B cell (primary cell): ENCODE measurements around the gene PAK6. TPM values are rescaled to one million over a fixed set of nuclear protein-coding genes. Genes with fewer than 3 reads are reported as not detected.

ENCODE experiments used
- ATAC-seq: fragments of 200-7000 bp; cut with Tn5 transposase; one replicate; pipeline ENCODE4 v1.10.0; 2021; ENCODE audit warnings: low read depth, mild to moderate bottlenecking, moderate number of reproducible peaks, moderate library complexity
- CTCF ChIA-PET: fragments of 350-600 bp; sonication (Branson Sonifier 250); formaldehyde crosslinking; loops from one replicate; lab custom pipeline; 2021; ENCODE audit warnings: antibody characterized with exemption, inconsistent platforms; lab: Charles Lee
- POLR2A ChIA-PET: fragments of 350-600 bp; sonication (Branson Sonifier 250); formaldehyde crosslinking; loops from one replicate; lab custom pipeline; 2021; ENCODE audit warnings: antibody characterized with exemption; lab: Charles Lee
- DNase-seq: peaks from one replicate; pipeline ENCODE4 v3.0.0; 2013
- H2AFZ ChIP-seq: 2 replicates; pipeline ENCODE4 v1.6.1; 2012; ENCODE audit warnings: mild to moderate bottlenecking, low read depth, low read length; ENCODE audit not compliant: insufficient read depth, poor library complexity, severe bottlenecking
- H3K27ac ChIP-seq, 2 donors: 1 replicate in 1 of 2; 2 replicates in 1 of 2; pipeline ENCODE4 v1.5.1; 2012 to 2013; ENCODE audit warnings: low read length in 2 of 2, mild to moderate bottlenecking in 2 of 2, moderate library complexity in 1 of 2
- H3K27me3 ChIP-seq, 4 experiments: fragments of 200-600 bp in 1 of 4; sonication (generic) in 1 of 4; replicated peaks in 1 of 4; 1 replicate in 2 of 4; 2 replicates in 2 of 4; pipeline versions ENCODE4 v1.6.1 to v1.7.0; 2013 to 2016; ENCODE audit warnings: low read length in 3 of 4, mild to moderate bottlenecking in 2 of 4, mixed read lengths in 1 of 4, moderate library complexity in 1 of 4; ENCODE audit not compliant: insufficient read depth in 4 of 4, control insufficient read depth in 3 of 4; ENCODE audit errors: control extremely low read depth in 1 of 4
- H3K36me3 ChIP-seq, 2 experiments: replicated peaks in 1 of 2; 1 replicate in 1 of 2; 2 replicates in 1 of 2; pipeline versions ENCODE4 v1.6.1 to v1.7.1; 2013; ENCODE audit warnings: low read length in 1 of 2; ENCODE audit not compliant: insufficient read depth in 2 of 2, control insufficient read depth in 1 of 2; ENCODE audit errors: control extremely low read depth in 1 of 2, extremely low read depth in 1 of 2
- H3K4me1 ChIP-seq, 2 donors: fragments of 200-600 bp in 1 of 2; sonication (generic) in 1 of 2; 1 replicate in 1 of 2; 2 replicates in 1 of 2; pipeline versions ENCODE4 v1.5.1 to v1.6.1; 2013 to 2017; ENCODE audit warnings: low read length in 2 of 2; ENCODE audit not compliant: control insufficient read depth in 2 of 2, insufficient read depth in 2 of 2
- H3K4me2 ChIP-seq: replicated peaks from 2 replicates; pipeline ENCODE3; 2012; ENCODE audit warnings: mild to moderate bottlenecking, low read depth, low read length; ENCODE audit not compliant: poor library complexity, severe bottlenecking
- H3K4me3 ChIP-seq, 5 experiments: fragments of 200-600 bp in 1 of 5; sonication (generic) in 1 of 5; 1 replicate in 3 of 5; 2 replicates in 2 of 5; pipeline versions ENCODE4 v1.5.1 to v1.7.0; 2011 to 2016; ENCODE audit warnings: low read length in 4 of 5, mild to moderate bottlenecking in 4 of 5, low read depth in 2 of 5, control low read depth in 1 of 5, moderate library complexity in 1 of 5; ENCODE audit not compliant: insufficient read depth in 1 of 5; ENCODE audit errors: control extremely low read depth in 1 of 5, extremely low read depth in 1 of 5
- H3K79me2 ChIP-seq: fragments of 200-600 bp; sonication (generic); one replicate; pipeline ENCODE4 v1.6.0; 2016; ENCODE audit warnings: low read length; ENCODE audit not compliant: control insufficient read depth, insufficient read depth
- H3K9ac ChIP-seq: fragments of 200-600 bp; sonication (generic); 2 replicates; pipeline ENCODE4 v1.6.1; 2017; ENCODE audit warnings: mild to moderate bottlenecking, low read length, moderate library complexity
- H3K9me3 ChIP-seq, 3 donors: one replicate each; pipeline versions ENCODE4 v1.6.1 to v1.7.1; 2013; ENCODE audit warnings: low read length in 2 of 3; ENCODE audit not compliant: control insufficient read depth in 2 of 3, insufficient read depth in 1 of 3; ENCODE audit errors: control extremely low read depth in 1 of 3
- H4K20me1 ChIP-seq: 2 replicates; pipeline ENCODE4 v1.6.0; 2012; ENCODE audit warnings: mild to moderate bottlenecking, low read length; ENCODE audit not compliant: insufficient read depth, control insufficient read depth, poor library complexity, severe bottlenecking
- H3K27ac Mint-ChIP-seq: one replicate; pipeline ENCODE4 v1.8.0; 2021; ENCODE audit warnings: mixed read lengths
- H3K27me3 Mint-ChIP-seq: one replicate; pipeline ENCODE4 v1.8.0; 2021; ENCODE audit warnings: mixed read lengths
- H3K4me1 Mint-ChIP-seq: one replicate; pipeline ENCODE4 v1.8.0; 2021; ENCODE audit warnings: mixed read lengths
- H3K4me3 Mint-ChIP-seq: one replicate; pipeline ENCODE4 v1.8.0; 2021; ENCODE audit warnings: mixed read lengths
- H3K9me3 Mint-ChIP-seq: one replicate; pipeline ENCODE4 v1.8.0; 2022; ENCODE audit warnings: mixed read lengths; ENCODE audit not compliant: insufficient read depth
- EZH2 ChIP-seq: IDR thresholded peaks from 2 replicates; pipeline ENCODE4 v1.6.1; 2012; ENCODE audit warnings: borderline replicate concordance, low read depth, mild to moderate bottlenecking, moderate library complexity, low read length; ENCODE audit not compliant: insufficient read depth, poor library complexity, severe bottlenecking
- WGBS: methylation state at CpG from one replicate; pipeline ENCODE4 v1.1.5; 2013; ENCODE audit warnings: missing lambda C conversion rate; ENCODE audit not compliant: insufficient coverage; 5-methylcytosine and 5-hydroxymethylcytosine counted together
- intact Hi-C: fragments of 100-400 bp; cut with micrococcal nuclease; formaldehyde crosslinking; loops from one replicate; pipeline ENCODE4 v1.10.0; 2022
- polyA plus RNA-seq: library from polyadenylated mRNA; depleted of rRNA; stranded (reverse); fragments of >200 nt; gene quantifications from 2 replicates; pipeline ENCODE4 v1.2.3, GENCODE V29; 2012
- total RNA-seq, 2 donors: library from RNA; stranded (reverse); fragments of 120-200 nt in 1 of 2; gene quantifications; 1 replicate in 1 of 2; 2 replicates in 1 of 2; pipeline versions ENCODE4 v1.2.3 to v1.2.4, GENCODE V29; 2013 to 2022
- TF ChIP-seq, protein P1 (sequence below): fragments of 200-600 bp; IDR thresholded peaks from one replicate; pipeline ENCODE4 v1.8.0; 2022; ENCODE audit warnings: antibody characterized with exemption, mild to moderate bottlenecking

PAK6 gene
- total and polyA plus RNA-seq, 2 donors (not counting 1 experiment from before 2014, with no cell fraction given) = 0.45 to 1.2 TPM

DNA sequence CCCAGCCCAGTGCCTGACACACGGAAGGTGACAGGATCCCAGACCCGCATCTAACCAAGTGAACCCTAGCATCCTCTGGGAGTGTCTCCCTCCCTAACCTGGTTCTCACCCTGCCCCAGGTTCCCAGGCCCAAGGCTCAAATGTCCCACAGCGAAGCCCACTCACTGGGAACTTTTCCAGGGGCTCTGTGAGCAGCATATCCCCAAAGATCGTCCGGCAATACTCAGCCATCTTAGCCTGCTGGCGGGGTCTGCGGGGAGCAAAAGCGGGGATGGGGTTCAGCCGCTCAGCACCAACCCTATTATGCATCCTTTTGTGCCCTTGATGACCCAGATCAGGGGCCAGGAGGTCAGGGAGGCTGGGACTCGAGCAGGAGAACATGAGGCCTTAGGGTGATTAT lies 58.5 kb downstream of the PAK6 start:
- no peak overlapping the region for H3K4me3 ChIP-seq
- intact Hi-C loops = no loop called here
- Mint-ChIP-seq H3K4me1 (peaks cover 2% of the 10 kb centered on the region), H3K9me3 (peaks cover 6% of the 10 kb centered on the region), H3K27ac (no peak overlapping the region), H3K4me3 (no peak overlapping the region), H3K27me3 (no peaks in the 10 kb centered on the region)
- no peaks in the 10 kb centered on the region for H3K79me2 ChIP-seq
- POLR2A ChIA-PET = no interaction called here
- H3K27me3 ChIP-seq = no peaks in the 10 kb centered on the region
- no peak for TF ChIP-seq EZH2
- TF ChIP-seq, protein P1, sequence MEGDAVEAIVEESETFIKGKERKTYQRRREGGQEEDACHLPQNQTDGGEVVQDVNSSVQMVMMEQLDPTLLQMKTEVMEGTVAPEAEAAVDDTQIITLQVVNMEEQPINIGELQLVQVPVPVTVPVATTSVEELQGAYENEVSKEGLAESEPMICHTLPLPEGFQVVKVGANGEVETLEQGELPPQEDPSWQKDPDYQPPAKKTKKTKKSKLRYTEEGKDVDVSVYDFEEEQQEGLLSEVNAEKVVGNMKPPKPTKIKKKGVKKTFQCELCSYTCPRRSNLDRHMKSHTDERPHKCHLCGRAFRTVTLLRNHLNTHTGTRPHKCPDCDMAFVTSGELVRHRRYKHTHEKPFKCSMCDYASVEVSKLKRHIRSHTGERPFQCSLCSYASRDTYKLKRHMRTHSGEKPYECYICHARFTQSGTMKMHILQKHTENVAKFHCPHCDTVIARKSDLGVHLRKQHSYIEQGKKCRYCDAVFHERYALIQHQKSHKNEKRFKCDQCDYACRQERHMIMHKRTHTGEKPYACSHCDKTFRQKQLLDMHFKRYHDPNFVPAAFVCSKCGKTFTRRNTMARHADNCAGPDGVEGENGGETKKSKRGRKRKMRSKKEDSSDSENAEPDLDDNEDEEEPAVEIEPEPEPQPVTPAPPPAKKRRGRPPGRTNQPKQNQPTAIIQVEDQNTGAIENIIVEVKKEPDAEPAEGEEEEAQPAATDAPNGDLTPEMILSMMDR = no peak
- no peak overlapping the region for H3K9ac ChIP-seq
- ATAC-seq (no peak), DNase-seq (no peak)
- H3K4me2 ChIP-seq = no peak overlapping the region
- H3K4me1 ChIP-seq = no peaks in the 10 kb centered on the region
- H3K36me3 ChIP-seq = peaks cover 0 to 73% of the 10 kb centered on the region in 2 experiments
- 95% methylated on average over 4 of the region's 10 CpGs for WGBS
- H2AFZ ChIP-seq = no peak overlapping the region
- H3K27ac ChIP-seq = no peak overlapping the region
- H4K20me1 ChIP-seq = no peaks in the 10 kb centered on the region
- CTCF ChIA-PET = interaction anchor here (1.2 kb wide), 1 partner anchor 23 kb away, joined by 5 read pairs; no protein-coding TSS in a partner anchor
- H3K9me3 ChIP-seq = peaks cover 0 to 12% (median 0%) of the 10 kb centered on the region in 3 donors

DNA sequence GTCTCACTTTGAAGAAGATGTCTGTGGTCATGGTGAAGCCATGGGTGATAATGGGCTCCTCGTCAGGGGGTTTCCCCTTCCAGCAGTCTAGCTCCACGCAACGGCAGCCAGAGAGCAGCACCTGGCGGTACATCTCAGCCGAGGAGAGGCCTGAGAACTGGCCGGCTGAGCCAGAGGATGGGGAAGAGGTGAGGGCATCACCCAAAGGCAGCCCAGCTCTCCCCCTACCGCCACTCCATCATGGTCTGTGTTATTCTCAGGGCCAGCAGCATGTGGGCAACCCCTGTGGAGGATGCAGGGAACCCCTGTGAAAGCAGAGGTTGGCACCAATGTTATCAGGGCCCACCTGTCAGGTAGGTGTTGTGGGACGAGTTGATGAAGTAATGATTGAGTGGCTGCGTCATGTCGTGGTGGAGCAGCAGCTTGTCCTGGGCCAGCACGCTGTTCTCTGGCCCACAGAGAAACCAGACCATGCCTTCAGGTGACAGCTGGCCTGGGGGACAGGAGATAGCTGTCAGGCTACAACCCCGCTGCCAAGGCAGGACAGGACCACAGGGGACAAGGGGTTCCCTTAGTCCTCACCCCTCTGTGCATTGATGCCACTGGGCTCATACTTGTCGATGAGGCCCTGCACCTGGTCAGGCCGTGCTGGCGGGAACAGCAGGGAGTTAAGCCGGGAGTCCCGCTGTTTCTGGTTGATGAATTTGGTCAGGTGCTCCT lies 59.5 kb downstream of the PAK6 start:
- TF ChIP-seq, protein P1 = no peak
- no peak for TF ChIP-seq EZH2
- Histone ChIP-seq H3K27ac (no peak overlapping the region), H4K20me1 (no peaks in the 10 kb centered on the region), H2AFZ (no peak overlapping the region), H3K27me3 (no peaks in the 10 kb centered on the region), H3K36me3 (peaks cover 0 to 77% of the 10 kb centered on the region in 2 experiments), H3K9ac (no peak overlapping the region), H3K4me1 (no peaks in the 10 kb centered on the region), H3K79me2 (no peaks in the 10 kb centered on the region), H3K4me3 (no peak overlapping the region), H3K9me3 (peaks cover 0 to 12% (median 0%) of the 10 kb centered on the region in 3 donors), H3K4me2 (no peak overlapping the region)
- CTCF ChIA-PET = interaction anchor here (1.1 to 1.4 kb wide), 2 partner anchors 16 to 25 kb away, joined by 3 read pairs; partner anchors contain the start of gene INAFM2
- ATAC-seq = no peak
- peaks cover 6% of the 10 kb centered on the region for H3K9me3 Mint-ChIP-seq
- intact Hi-C loops = no loop called here
- H3K4me1 Mint-ChIP-seq = peaks cover 2% of the 10 kb centered on the region
- H3K27ac Mint-ChIP-seq = no peak overlapping the region
- 95% methylated on average over 16 of the region's 17 CpGs for WGBS
- no peaks in the 10 kb centered on the region for H3K27me3 Mint-ChIP-seq
- DNase-seq = no peak
- POLR2A ChIA-PET = no interaction called here
- H3K4me3 Mint-ChIP-seq = no peak overlapping the region
